ENCODE measurements around the gene FBXO47.
"Not testable (repeated sequence)": the region's sequence is repeated elsewhere in the genome, so short reads cannot be mapped to it uniquely, and the experiment has no call there.

Gene FBXO47

DNA sequence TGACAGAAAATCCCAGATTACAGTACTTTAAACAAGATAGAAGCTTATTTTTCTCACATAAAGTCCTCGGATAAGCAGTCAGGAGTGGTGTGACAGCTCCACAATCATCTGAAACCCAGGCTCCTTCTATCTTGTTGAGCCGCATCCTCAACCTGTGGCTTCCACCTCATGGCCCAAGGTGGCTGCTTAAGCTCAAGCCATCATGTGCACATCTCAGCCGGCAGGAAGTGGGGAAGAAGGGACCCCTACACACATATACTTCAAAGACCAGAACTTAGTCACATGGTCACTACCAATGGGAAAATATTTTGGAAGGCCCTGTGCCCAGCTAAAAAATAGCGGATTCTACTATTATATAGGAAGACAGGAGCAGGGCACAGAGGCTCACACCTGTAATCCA is 11.0 kb upstream of the FBXO47 start:
- no peak for DNase-seq

DNA sequence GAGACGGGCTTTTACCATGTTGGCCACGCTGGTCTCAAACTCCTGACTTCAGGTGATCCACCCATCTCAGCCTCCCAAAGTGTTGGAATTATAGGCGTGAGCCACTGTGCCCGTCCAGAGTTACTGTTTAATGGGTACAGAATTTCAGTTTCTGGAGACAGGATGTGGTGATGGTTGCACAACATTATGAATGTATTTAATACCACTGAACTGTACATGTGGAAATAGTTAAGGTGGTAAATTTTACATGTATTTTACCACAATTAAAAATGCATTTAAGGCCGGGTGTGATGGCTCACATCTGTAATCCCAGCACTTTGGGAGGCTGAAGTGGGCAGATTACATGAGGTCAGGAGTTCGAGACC is 9.0 kb upstream of the FBXO47 start:
- DNase-seq = not testable (repeated sequence)

- no peak for DNase-seq
Measured at GRCh38 chr17:38970804-38971203, 3.6 kb upstream of the FBXO47 start.

DNA sequence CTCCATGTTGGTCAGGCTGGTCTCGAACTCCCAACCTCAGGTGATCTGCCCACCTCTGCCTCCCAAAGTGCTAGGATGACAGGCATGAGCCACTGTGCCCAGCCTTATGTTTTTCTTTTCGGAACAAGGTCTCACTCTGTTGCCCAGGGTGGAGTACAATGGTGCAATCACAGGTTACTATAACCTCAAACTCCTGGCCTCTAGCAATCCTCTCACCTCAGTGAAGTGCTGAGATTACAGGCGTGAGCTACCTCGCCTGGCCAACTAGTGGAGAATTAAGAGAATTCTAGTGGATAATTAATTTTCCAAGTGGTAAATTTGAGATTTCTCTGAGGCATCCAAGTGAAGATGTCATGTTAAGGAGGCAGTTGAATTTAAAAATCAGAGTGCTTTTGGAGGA is 2.9 kb upstream of the FBXO47 start:
- DNase-seq = no peak

GRCh38 chr17:38969281-38969680 is 2.1 kb upstream of the FBXO47 start:
- DNase-seq = no peak

- no peak for DNase-seq
Measured at GRCh38 chr17:38961413-38961812, 5.8 kb downstream of the FBXO47 start.

- DNase-seq = no peak
Measured at GRCh38 chr17:38960402-38960801, 6.8 kb downstream of the FBXO47 start.

GRCh38 chr17:38959508-38959907 is 7.7 kb downstream of the FBXO47 start:
- DNase-seq = no peak

- DNase-seq = no peak
Measured at GRCh38 chr17:38958756-38959155, 8.4 kb downstream of the FBXO47 start.

GRCh38 chr17:38958326-38958725 is 8.9 kb downstream of the FBXO47 start:
- no peak for DNase-seq

DNA sequence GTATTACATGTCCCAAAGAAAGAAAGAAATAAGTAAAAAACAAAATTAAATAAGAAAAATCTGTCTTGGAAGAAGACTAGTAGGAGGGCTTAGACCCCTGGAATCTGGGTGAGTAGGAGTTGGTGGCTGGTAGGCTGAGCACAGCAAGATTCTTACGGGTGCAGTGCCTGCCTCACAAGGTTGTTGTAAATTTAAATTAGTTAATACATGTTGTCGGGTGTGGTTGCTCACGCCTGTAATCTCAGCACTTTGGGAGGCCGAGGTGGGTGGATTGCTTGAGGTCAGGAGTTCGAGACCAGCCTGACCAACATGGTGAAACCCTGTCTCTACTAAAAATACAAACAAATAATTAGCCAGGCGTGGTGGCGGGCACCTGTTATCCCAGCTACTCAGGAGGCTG is 13.4 kb downstream of the FBXO47 start:
- not testable (repeated sequence) for DNase-seq

DNA sequence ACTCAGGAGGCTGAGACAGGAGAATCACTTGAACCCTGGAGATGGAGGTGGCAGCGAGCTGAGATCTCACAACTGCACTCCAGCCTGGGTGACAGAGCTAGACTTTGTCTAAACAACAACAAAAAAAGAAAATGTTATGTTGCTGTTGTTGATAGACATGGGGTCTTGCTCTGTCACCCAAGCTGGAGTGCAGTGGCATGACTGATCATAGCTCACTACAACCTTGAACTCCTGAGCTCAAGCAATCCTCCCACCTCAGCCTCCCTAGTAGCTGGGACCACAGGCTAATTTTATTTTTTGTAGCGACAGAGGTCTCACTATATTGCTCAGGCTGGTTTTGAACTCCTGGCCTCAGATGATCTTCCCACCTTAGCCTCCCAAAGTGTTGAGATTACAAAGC is 20.0 kb downstream of the FBXO47 start:
- no peak for DNase-seq

GRCh38 chr17:38943607-38944006 is 23.6 kb downstream of the FBXO47 start:
- DNase-seq = no peak

GRCh38 chr17:38942696-38943334 is 24.4 kb downstream of the FBXO47 start:
- DNase-seq = no peak

GRCh38 chr17:38940404-38940803 is 26.8 kb downstream of the FBXO47 start:
- no peak for DNase-seq

- DNase-seq = no peak
Measured at GRCh38 chr17:38939987-38940386, 27.2 kb downstream of the FBXO47 start.

- not testable (repeated sequence) for DNase-seq
Measured at GRCh38 chr17:38933962-38934361, 33.2 kb downstream of the FBXO47 start.

GRCh38 chr17:38930782-38931181 is 36.4 kb downstream of the FBXO47 start:
- DNase-seq = not testable (repeated sequence)

- no peak for DNase-seq
Measured at GRCh38 chr17:38926293-38927070, 40.7 kb downstream of the FBXO47 start.

DNA sequence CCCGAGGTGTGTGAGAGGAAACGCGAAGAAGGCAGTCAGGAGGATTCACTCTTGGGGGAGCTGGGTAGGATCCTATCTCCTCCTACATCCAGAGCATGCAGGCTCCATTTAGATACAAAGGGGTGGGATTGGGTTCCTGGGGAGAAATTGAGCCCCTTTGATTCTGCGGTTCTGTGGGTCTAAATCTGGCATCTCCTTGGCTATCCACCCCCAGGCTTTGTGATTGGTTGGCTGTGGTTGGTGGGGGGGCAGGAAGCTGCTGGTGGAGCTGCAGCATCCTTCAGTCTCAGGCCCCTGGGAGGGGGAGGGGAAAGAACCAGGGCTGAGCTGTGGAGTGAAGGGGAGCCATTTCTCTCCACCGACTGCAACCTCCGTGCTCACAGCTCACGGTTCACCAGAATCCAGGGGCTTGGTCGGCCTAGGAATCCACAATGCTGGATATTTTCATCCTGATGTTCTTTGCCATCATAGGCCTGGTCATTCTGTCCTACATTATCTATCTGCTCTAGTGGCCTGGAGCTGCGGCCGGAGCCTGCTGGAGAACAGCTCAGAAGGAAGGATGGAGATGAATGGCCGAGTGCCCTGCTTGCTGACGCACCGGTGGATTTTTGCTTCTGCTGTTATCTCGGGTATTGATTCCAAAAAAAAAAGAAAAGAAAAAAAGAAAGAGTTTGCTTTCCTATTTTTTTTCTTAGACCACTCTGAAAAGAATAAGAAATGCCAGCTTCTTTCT is 41.8 kb downstream of the FBXO47 start, which contains the start of gene LASP1NB:
Gene LASP1NB, plus strand, starts transcription at position 352 of the 733 bp plus-strand sequence.
- DNase-seq = peak; percentile 59

- DNase-seq = no peak
Measured at GRCh38 chr17:38922538-38923297, 44.5 kb downstream of the FBXO47 start.

DNA sequence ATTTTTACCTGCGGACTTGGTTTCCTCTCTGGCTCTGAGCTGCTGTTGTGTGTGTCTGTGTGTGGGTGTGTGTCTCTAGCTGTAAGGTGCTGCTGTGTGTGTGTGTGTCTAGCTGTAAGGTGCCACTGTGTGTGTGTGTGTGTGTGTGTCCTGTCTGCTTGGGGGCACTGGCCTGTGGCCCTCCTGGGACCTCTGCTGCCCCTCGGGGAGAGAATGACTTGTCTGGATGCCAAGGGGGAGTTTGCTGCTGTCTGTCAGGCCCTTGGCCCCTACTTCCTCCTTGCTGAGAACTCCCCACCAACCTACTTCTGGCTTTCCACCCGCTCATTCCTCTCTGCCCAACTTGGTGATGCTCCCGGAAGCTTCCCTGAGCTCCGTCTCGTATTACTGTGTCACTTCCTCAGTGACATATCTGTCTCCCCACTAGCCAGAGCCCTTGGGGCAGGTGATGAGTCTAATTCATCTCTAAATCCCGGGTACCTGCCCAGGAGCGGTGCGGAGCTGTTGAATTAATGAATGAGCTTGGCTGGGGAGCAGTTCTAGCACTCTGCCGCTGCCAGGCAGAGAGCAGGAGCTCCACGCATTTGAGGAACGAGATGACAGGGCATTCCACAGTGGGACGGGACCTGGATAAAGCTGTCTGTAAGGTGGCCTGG is 45.3 kb downstream of the FBXO47 start:
- DNase-seq = no peak
